ENCODE measurements around the gene CCIN.

DNA sequence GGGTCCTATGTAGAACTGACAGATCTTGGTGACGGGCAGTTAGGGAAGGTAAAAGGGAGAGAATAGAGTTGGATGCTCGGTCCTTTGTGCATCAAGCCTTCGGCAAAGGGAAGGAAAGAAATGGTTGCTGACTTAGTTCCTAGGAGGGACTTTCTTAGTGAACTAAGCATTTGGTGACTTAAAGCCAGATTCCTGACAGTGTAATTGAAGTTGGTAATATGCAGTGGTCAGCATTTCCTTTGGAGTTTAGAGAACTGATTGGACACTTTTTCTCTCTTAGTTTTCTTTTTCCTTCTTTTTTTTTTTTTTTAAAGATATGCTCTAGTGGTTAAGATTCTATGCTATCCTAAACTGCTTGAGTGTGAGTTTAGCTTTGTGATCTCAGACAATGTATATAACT lies 23.8 kb downstream of the CCIN start:
- TF ChIP-seq POLR2A (IDR thresholded peaks at IDR 0.05; ENCODE audit: low read depth, low read length) (no peak), POLR2AphosphoS5 (IDR thresholded peaks at IDR 0.05; ENCODE audit: low read depth, low read length) (no peak), TAF1 (IDR thresholded peaks at IDR 0.05; ENCODE audit: borderline replicate concordance, low read depth, low read length) (no peak)

Measured in GM12892 (cell line).